Transverse colon (tissue), 4 donors: Measurements from ENCODE around the gene TIMP3. TPM values are rescaled to one million over a fixed set of nuclear protein-coding genes. Genes with fewer than 3 reads are reported as not detected.
A peak's percentile ranks its signal among the peaks of the same experiment; 100 is the strongest.

Source experiments
- DNase-seq: peaks from one replicate; pipeline ENCODE4 v3.0.0-alpha.2; 2019
- H3K27ac ChIP-seq, 4 donors: fragments of 200-600 bp; sonication (generic); 2 replicates each; pipeline ENCODE4 v1.5.1; 2016 to 2018; ENCODE audit warnings: inconsistent platforms in 4 of 4
- H3K27me3 ChIP-seq: fragments of 200-600 bp; sonication (generic); 2 replicates; pipeline ENCODE4 v1.5.1; 2017; ENCODE audit warnings: inconsistent platforms
- H3K36me3 ChIP-seq, 4 donors: fragments of 200-600 bp; sonication (generic); 2 replicates each; pipeline ENCODE4 v1.5.1; 2017 to 2019; ENCODE audit warnings: inconsistent platforms in 4 of 4
- H3K4me1 ChIP-seq, 4 donors: fragments of 200-600 bp; sonication (generic); 2 replicates each; pipeline ENCODE4 v1.5.1; 2017 to 2020; ENCODE audit warnings: inconsistent platforms in 4 of 4
- H3K4me3 ChIP-seq, 4 donors: fragments of 200-600 bp; sonication (generic); 1 replicate in 1 of 4; 2 replicates in 3 of 4; pipeline versions ENCODE4 v1.5.1 to v1.6.1; 2017 to 2019; ENCODE audit warnings: inconsistent platforms in 4 of 4
- H3K9me3 ChIP-seq, 2 donors: fragments of 200-600 bp; sonication (generic); 2 replicates each; pipeline ENCODE4 v1.5.1; 2017 to 2019; ENCODE audit warnings: inconsistent platforms in 2 of 2
- EP300 ChIP-seq: sonication (generic); formaldehyde crosslinking; IDR thresholded peaks from one replicate; pipeline ENCODE4 v1.6.1; 2017; ENCODE audit warnings: antibody characterized with exemption, low read depth
- POLR2A ChIP-seq: fragments of 450-650 bp; IDR thresholded peaks from one replicate; pipeline ENCODE4 v1.6.1; 2016; ENCODE audit warnings: antibody characterized with exemption, mild to moderate bottlenecking, moderate library complexity
- POLR2AphosphoS5 ChIP-seq, 3 donors: sonication (generic); formaldehyde crosslinking; IDR thresholded peaks; one replicate each; pipeline ENCODE4 v1.6.1; 2016; ENCODE audit warnings: antibody characterized with exemption in 3 of 3
- WGBS, 2 donors: methylation state at CpG; one replicate each; pipeline ENCODE4 v1.1.5; 2018; ENCODE audit warnings: low coverage in 1 of 2; 5-methylcytosine and 5-hydroxymethylcytosine counted together
- in situ Hi-C, 4 donors: fragments of 200-750 bp; cut with MboI; loops; one replicate each; pipeline versions ENCODE4 v1.15.0 to v1.15.1; 2017; ENCODE audit warnings: low sequenced_read_pairs in 3 of 4, low pct_ligation_motif_present in 1 of 4, low pct_unique_long_range_greater_than_20kb in 1 of 4
- intact Hi-C: fragments of 100-400 bp; cut with DNase I; formaldehyde crosslinking; loops from one replicate; pipeline ENCODE4 v1.15.1; 2023; ENCODE audit warnings: low total_unique reads
- total RNA-seq, 4 donors: library from RNA; depleted of rRNA; stranded (reverse); fragments of >200 nt; gene quantifications; one replicate each; pipeline ENCODE4 v1.1.0, GENCODE V29; 2016
- TF ChIP-seq, protein P1 (sequence below), 5 experiments: fragments of 200-600 bp in 3 of 5; fragments of 450-650 bp in 2 of 5; sonication (generic) in 3 of 5; IDR thresholded peaks; 1 replicate in 2 of 5; 2 replicates in 3 of 5; pipeline ENCODE4 v1.5.1; 2016 to 2017; ENCODE audit warnings: antibody characterized with exemption in 5 of 5, inconsistent platforms in 3 of 5, mild to moderate bottlenecking in 2 of 5, moderate library complexity in 1 of 5

The TIMP3 gene
- total RNA-seq, 4 donors from 2014 or later = 49.7 to 158 (median 62.4) TPM

DNA sequence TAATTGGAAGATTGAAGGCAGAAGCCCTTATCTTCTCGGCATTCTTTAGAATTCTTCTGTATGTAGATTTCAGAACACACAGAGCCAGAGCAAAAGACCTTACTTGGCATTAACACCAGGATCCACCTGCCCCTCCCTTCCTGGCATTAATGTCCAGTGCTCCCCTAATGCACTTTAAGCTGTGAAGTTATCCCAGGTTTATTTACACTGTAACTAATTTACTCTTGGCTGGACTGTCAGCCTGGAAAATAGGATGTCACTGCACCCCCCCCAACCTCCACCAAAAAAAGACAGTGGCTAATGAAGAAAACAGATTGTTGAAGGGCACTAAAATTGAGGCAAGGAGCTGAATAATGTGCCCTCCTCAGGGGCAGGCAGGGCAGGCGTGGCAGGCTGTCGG, 30.1 kb downstream of the TIMP3 start:
- TF ChIP-seq, protein P1, sequence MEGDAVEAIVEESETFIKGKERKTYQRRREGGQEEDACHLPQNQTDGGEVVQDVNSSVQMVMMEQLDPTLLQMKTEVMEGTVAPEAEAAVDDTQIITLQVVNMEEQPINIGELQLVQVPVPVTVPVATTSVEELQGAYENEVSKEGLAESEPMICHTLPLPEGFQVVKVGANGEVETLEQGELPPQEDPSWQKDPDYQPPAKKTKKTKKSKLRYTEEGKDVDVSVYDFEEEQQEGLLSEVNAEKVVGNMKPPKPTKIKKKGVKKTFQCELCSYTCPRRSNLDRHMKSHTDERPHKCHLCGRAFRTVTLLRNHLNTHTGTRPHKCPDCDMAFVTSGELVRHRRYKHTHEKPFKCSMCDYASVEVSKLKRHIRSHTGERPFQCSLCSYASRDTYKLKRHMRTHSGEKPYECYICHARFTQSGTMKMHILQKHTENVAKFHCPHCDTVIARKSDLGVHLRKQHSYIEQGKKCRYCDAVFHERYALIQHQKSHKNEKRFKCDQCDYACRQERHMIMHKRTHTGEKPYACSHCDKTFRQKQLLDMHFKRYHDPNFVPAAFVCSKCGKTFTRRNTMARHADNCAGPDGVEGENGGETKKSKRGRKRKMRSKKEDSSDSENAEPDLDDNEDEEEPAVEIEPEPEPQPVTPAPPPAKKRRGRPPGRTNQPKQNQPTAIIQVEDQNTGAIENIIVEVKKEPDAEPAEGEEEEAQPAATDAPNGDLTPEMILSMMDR (IDR thresholded peaks at IDR 0.05) = no peak
- TF ChIP-seq POLR2AphosphoS5 (IDR thresholded peaks at IDR 0.05) (no peak), EP300 (no peak), POLR2A (no peak)
- DNase-seq = no peak
- 0 to 74% methylated on average over 1 to 3 of the region's 3 CpGs for WGBS, 2 donors
- peaks cover 4 to 34% (median 11%) of the 10 kb centered on the region in 4 donors for H3K4me1 ChIP-seq
- no peak overlapping the region for H3K4me3 ChIP-seq
- H3K27me3 ChIP-seq = no peaks in the 10 kb centered on the region
- intact Hi-C loops = no loop called here
- H3K27ac ChIP-seq = peak overlapping the region in 2 of 4 donors; percentile 40 to 46
- H3K36me3 ChIP-seq = no peaks in the 10 kb centered on the region
- H3K9me3 ChIP-seq = no peaks in the 10 kb centered on the region
- in situ Hi-C loops = no loop called here

DNA sequence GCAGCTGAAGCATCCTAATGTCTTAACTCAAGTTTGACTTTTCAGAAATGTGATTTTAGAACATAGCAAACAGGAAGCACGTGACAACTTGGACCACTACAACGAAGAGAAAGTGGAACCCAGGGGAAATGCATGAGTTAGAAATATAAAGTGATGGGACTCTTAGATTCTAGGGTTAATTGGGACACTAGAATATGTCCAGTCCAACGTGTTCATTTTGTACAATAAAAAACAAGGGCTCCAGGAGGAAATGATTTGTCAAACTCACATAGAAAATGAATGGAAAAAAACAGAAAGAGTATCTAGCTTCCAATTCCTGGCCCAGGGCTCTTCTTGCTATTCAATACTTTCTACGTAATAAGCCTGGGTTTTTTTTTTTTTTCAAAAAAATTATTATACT, 30.7 kb downstream of the TIMP3 start:
- no peaks in the 10 kb centered on the region for H3K27me3 ChIP-seq
- peaks cover 3 to 34% (median 9%) of the 10 kb centered on the region in 4 donors for H3K4me1 ChIP-seq
- intact Hi-C loops = no loop called here
- no peaks in the 10 kb centered on the region for H3K9me3 ChIP-seq
- WGBS, 2 donors = 40 to 42% methylated on average over 4 of the region's 4 CpGs
- DNase-seq = no peak
- peak overlapping the region in 1 of 4 donors; percentile 40 for H3K27ac ChIP-seq
- no peaks in the 10 kb centered on the region for H3K36me3 ChIP-seq
- no peak overlapping the region for H3K4me3 ChIP-seq
- TF ChIP-seq, protein P1 (IDR thresholded peaks at IDR 0.05) = no peak
- no peak for TF ChIP-seq POLR2A
- TF ChIP-seq EP300 = no peak
- TF ChIP-seq POLR2AphosphoS5 (IDR thresholded peaks at IDR 0.05) = no peak
- in situ Hi-C loops = no loop called here

- Histone ChIP-seq H3K4me3 (no peak overlapping the region), H3K4me1 (peaks cover 7 to 51% (median 13%) of the 10 kb centered on the region in 4 donors), H3K36me3 (no peaks in the 10 kb centered on the region), H3K27ac (no peak overlapping the region), H3K27me3 (no peaks in the 10 kb centered on the region), H3K9me3 (no peaks in the 10 kb centered on the region)
- intact Hi-C loops = no loop called here
- no peak for DNase-seq
- TF ChIP-seq, protein P1 (IDR thresholded peaks at IDR 0.05) = peak; percentile 34 to 57 (median 52)
- TF ChIP-seq EP300 = no peak
- in situ Hi-C loops = no loop called here
- WGBS, 2 donors = 53 to 55% methylated on average over 4 to 7 of the region's 7 CpGs
These were observed 35.0 kb downstream of the TIMP3 start for GRCh38 chr22:32836280-32837123.

DNA sequence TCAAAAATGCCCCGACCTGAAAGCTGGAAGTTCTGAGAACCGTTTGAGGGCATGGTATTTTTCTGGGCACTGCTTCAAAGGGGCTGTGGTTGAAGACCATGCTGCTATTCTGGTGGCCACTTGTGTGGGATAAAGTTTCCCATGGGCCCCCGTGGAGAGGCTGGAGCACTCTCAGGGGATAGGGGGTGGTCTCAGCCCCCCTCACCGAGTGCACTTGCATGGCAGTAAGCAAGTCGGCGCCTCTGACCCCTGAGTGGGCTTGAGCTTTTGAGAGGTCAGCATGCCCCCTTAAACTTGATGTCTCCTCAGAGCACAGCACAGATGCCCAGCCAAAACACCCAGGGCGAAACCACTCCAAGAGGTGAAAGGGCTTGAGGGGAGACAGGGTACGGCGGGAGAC, 35.6 kb downstream of the TIMP3 start:
- H3K27me3 ChIP-seq = no peaks in the 10 kb centered on the region
- no peaks in the 10 kb centered on the region for H3K36me3 ChIP-seq
- no peak for DNase-seq
- H3K4me1 ChIP-seq = peaks cover 7 to 45% (median 13%) of the 10 kb centered on the region in 4 donors
- no peak for TF ChIP-seq EP300
- TF ChIP-seq POLR2A = no peak
- TF ChIP-seq POLR2AphosphoS5 (IDR thresholded peaks at IDR 0.05) = no peak
- TF ChIP-seq, protein P1 (IDR thresholded peaks at IDR 0.05) = no peak
- H3K4me3 ChIP-seq = no peak overlapping the region
- 70% methylated on average over 9 of the region's 9 CpGs; no CpG with 5 or more reads in 1 of the 2 donors for WGBS, 2 donors
- H3K9me3 ChIP-seq = no peaks in the 10 kb centered on the region
- intact Hi-C loops (no loop called here), in situ Hi-C loops (no loop called here)
- H3K27ac ChIP-seq = no peak overlapping the region
